Effector CD8-positive, alpha-beta T cell (primary cell): ENCODE results near the gene PRSS33.

ENCODE experiments used
- DNase-seq: peaks from one replicate; lab custom pipeline; 2025; lab: John Stamatoyannopoulos, UW

The PRSS33 gene

DNA sequence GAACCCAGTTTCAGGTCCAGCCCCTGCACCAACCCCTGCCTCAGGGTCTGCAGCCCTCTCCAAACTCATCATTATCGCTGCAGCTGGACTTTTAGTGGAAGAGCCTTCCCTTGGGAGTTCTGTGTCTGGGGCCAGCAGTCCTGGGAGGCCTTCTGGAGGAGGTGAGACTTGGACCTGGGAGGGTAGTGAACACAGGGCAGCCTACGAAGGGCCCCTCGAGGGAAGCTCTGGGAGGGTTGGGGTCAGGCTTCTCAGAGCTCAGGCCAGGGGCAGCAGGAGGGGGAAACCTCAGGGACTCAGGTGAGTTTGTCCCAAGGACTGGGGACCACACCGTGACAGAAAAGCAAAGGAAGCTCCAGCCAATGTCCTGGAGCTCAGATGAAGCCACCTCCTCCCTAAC, 46.2 kb downstream of the PRSS33 start:
- DNase-seq = no peak

DNA sequence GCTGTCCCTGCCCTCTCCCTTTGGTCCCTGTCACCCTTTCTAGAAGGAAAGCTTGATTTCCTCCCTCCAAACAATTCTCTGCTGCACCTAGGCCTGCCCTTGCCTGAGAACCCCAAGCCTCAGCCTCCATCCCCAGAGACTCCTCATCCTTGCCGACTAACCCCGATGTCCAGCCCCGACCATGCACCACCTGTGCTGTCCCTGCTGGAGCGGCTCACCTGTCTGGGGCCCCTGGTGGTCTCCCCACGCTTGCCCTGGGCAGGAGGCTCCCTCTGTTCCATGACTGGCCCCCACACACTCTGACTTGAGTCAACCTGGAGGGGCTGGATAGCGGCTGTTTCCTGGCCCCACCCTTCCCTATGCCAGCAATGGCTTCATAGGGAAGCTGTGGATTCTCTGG, 46.9 kb downstream of the PRSS33 start:
- no peak for DNase-seq

DNA sequence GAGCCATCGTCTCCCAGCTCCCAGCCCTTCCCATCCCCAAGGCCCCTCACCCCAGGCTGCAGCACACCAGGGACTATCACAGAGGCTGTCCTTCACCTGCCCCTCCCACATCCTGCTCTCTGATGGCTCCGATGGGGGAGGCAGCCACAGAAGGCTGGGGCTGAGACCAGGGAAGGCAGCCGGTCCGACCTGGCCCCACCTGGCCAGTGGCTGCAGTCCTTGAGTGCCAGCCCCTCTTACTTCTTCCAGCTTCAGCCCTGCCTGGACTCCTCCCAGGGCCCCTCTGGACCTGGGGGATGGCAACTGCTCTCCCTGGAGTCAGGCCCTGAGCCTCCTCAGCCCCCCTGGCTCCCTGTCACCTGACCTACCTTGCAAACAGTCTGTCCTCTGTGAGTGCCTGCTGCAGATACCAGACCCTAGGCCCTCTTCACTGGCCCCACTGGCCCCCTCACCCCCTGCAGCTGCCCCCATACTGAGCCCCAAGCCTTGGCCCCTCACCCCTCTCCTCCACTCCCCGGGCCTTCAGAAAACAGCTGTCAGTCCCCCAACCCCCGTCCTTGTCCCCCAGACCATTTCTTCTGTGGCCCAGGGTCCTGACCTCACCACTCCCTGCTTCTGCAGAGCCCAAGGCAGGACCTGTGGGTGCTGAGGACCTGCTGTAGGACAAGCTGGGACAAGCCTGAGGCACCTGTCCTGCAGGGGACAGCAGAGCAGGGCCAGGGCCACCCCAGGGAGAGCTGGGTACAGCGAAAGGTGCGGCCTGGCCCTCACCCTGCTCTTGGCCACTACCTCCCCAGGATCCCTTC, 47.5 kb downstream of the PRSS33 start:
- no peak for DNase-seq

DNA sequence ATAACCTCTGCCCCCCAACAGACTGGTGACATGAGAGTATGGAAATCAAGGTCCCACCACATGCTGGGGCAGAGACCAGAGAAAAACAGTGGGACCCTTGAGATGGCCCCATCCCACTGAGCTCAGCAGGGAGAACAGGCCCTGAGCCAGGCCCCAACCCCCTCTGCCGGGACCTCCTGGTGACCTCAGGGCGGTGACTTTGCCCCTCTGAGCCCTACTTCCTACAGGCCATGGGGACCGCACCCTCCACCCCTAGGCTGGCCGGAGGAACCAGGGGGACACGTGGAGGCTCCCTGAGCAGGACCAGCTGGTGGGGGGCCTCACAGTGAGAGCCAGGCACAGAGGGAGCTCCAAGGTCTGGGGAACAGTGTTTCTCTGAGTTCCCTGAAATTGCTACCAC, 48.7 kb downstream of the PRSS33 start:
- DNase-seq = no peak

DNA sequence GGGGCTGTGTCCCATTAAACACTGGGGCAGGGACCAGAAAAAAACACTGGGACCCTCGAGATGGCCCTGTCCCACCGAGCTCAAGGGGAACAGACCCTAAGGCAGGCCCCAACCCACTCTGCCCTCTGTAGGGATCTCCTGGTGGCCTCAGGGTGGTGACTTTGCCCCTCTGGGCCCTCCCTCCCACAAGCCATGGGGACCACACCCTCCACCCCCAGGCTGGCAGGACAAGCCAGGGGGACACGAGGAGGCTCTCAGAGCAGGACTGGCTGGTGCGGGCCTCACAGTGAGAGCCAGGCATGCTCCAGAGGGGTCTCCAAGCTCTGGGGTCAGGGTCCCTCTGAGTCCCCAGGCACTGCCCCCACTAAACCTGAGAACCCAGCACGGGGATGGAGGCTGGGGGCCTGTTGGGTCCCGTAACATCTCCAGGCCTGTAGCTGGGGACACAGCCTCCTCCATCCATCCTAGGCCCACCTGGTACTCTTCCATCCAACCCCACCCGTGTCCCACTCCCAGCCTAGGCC, 49.4 kb downstream of the PRSS33 start:
- no peak for DNase-seq

DNA sequence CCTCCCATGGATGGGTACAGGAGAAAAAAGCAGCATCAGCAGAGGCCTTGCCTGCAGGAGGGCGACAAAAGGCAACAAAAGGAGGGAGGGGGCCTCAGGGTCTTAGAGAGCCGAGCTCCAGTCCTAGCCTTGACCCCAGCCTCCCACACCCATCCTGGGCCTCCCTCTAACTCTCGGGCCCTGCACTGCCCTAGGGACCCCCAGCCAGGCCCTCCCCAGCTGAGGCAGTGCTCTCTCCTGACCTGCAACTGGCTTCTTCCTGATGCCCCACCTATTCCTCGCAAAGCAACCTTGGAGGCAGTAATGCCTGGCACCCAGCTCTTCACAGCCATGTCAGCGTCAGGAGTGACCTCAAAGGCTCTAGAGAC, 50.1 kb downstream of the PRSS33 start:
- no peak for DNase-seq

DNA sequence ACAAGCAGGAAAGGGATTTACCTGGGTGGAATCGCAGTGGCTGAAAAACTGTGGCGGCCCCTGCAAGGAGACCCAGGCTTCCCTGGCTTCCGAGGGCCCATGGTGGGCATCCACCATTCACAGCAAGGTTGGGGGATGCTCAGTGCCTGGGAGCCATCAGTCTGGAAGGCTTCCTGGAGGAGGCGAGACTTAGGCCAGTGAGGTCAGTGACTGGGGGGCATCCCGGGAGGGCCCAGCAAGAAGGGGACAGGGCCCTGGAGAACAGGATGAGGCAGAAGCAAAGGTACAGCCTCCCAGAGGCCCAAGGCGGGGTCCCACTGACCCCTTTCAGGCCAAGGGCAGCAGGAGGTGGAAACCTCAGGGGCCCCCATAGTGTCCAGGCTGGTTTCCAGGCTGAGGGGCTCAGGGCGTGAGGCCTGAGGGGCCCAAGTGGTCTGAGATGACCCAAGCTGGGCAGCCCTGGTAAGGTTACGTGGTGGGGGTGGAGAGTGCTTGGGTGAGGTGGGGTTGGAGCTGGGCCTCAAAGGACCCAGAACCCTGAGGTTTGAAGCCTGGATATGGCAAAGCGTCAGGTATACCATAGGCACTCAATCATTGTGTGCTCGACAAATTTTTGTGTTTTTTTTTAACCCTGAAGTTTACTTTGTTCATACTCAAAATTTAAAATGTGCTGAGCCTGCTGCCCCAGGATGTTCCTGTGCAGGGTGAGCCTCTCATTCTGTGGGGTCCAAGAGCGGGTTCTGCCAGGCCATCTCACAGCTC, 50.7 kb downstream of the PRSS33 start:
- DNase-seq = no peak

DNA sequence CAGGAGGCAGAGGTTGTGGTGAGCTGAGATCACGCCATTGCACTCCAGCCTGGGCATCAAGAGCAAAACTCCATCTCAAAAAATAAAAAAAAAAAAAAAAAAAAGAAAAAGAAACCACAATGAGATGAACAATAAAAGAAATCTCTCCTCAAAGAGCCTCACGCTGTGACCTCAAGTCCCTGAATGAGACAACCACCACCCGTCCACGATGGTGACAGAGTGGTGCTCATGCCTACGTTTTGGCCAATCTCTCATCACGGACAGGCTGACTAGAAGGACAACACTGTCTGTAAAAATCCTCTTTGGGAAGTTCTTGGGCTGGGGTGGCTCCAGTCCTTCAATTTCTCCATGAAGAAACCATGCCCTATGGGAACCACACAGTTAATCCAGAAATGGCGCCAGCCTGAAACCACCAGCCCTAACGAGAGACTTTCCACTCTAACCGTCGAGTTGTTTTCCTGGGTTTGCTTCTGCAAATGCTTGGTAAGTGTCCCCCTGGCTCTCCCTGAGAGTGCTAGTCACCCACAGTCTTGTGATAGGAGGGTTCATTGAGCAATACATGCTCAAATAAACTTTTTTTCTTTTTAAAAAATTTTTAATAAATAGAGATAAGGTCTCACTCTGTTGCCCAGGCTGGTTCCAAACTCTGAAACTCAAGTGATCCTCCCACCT, 52.4 kb downstream of the PRSS33 start:
- DNase-seq = no peak
